CD4-positive, CD25-positive, alpha-beta regulatory T cell (primary cell): Measurements from ENCODE around the gene CRADD. TPM values are rescaled to one million over a fixed set of nuclear protein-coding genes. Genes with fewer than 3 reads are reported as not detected.

Experiments used
- ATAC-seq, 2 donors: fragments of 150-1000 bp; cut with Tn5 transposase; one replicate each; pipeline ENCODE4 v1.10.0; 2021; ENCODE audit warnings: low read depth in 2 of 2, moderate number of reproducible peaks in 2 of 2, moderate library complexity in 1 of 2
- DNase-seq, 3 donors: peaks; one replicate each; pipeline versions ENCODE4 v3.0.0 to v3.0.0-alpha.2; 2012 to 2022; ENCODE audit warnings: mixed read lengths in 1 of 3
- H3K27ac ChIP-seq: one replicate; pipeline ENCODE4 v1.7.0; 2013; ENCODE audit warnings: mild to moderate bottlenecking, low read length; ENCODE audit not compliant: insufficient read depth, poor library complexity, severe bottlenecking
- H3K27me3 ChIP-seq: one replicate; pipeline ENCODE4 v1.7.0; 2013; ENCODE audit warnings: low read length; ENCODE audit not compliant: control insufficient read depth, insufficient read depth
- H3K36me3 ChIP-seq: one replicate; pipeline ENCODE4 v1.7.0; 2013; ENCODE audit warnings: mild to moderate bottlenecking, low read length, moderate library complexity; ENCODE audit not compliant: control insufficient read depth, insufficient read depth
- H3K4me1 ChIP-seq: 2 replicates; pipeline ENCODE4 v1.7.0; 2013; ENCODE audit warnings: mild to moderate bottlenecking, low read length; ENCODE audit not compliant: insufficient read depth, control insufficient read depth, poor library complexity, severe bottlenecking
- H3K4me3 ChIP-seq: one replicate; pipeline ENCODE4 v1.7.0; 2013; ENCODE audit warnings: low read depth, mild to moderate bottlenecking, low read length, moderate library complexity
- H3K9me3 ChIP-seq, 2 experiments: 1 replicate in 1 of 2; 2 replicates in 1 of 2; pipeline ENCODE4 v1.7.0; 2013; ENCODE audit warnings: low read length in 2 of 2, mild to moderate bottlenecking in 1 of 2, moderate library complexity in 1 of 2; ENCODE audit not compliant: control insufficient read depth in 2 of 2
- H3K27ac Mint-ChIP-seq, 3 donors: one replicate each; pipeline ENCODE4 v1.8.0; 2020 to 2022; ENCODE audit warnings: mild to moderate bottlenecking in 3 of 3, mixed read lengths in 3 of 3, moderate library complexity in 2 of 3
- H3K27me3 Mint-ChIP-seq: one replicate; pipeline ENCODE4 v1.8.0; 2022; ENCODE audit warnings: mild to moderate bottlenecking, mixed read lengths
- H3K36me3 Mint-ChIP-seq: one replicate; pipeline ENCODE4 v1.8.0; 2020; ENCODE audit warnings: mixed read lengths
- H3K4me1 Mint-ChIP-seq, 4 donors: one replicate each; pipeline ENCODE4 v1.8.0; 2020 to 2022; ENCODE audit warnings: mixed read lengths in 4 of 4, mild to moderate bottlenecking in 1 of 4
- H3K4me3 Mint-ChIP-seq, 4 donors: one replicate each; pipeline ENCODE4 v1.8.0; 2020 to 2022; ENCODE audit warnings: mild to moderate bottlenecking in 4 of 4, mixed read lengths in 4 of 4, moderate library complexity in 3 of 4
- H3K9me3 Mint-ChIP-seq, 7 donors: one replicate each; pipeline ENCODE4 v1.8.0; 2020 to 2022; ENCODE audit warnings: mixed read lengths in 7 of 7, mild to moderate bottlenecking in 3 of 7, moderate library complexity in 2 of 7
- polyA plus RNA-seq, 4 donors: library from polyadenylated mRNA; unstranded; fragments of 300-500 nt; fragmentation: Illumina TruSeq; gene quantifications; one replicate each; pipeline ENCODE4 v1.2.3, GENCODE V29; 2021
- total RNA-seq: library from RNA; stranded (reverse); gene quantifications from one replicate; pipeline ENCODE4 v1.2.3, GENCODE V29; 2022

Gene CRADD
- total and polyA plus RNA-seq, 5 donors from 2014 or later, result 10.1 to 24.2 (median 20.6) TPM

DNA sequence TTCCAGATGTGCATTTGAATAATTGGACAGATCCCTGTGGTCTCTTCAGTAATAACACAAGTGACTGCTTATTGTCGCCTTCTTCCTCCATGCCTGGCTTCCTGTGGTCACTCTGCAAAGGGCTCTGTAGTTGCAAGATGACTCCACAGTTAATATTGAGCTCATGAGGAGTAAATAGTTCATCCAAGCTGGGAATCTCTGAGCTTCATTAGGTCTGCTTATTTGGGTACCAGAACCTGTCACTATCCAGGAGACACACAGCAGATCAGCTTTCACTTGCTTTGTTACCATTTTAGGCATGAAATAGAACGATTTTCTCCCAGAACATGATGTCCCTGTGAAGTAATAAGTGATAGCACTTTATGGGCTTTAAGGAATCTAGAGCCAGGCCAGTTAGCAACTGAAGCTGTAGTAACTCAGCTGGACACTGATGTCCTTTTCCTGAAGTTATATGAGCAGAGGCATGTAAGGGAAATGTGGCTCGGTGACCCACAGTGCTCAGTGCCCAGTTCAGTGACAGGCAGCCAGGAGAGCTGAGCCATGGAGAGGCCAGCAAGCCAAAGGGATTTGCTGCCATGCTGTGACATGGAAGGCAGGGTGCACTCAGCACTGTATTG is 50.1 kb downstream of the CRADD start:
- Histone ChIP-seq H3K27me3 (no peaks in the 10 kb centered on the region), H3K27ac (no peak overlapping the region), H3K4me3 (no peak overlapping the region), H3K36me3 (no peaks in the 10 kb centered on the region), H3K9me3 (peaks cover 0 to 2% of the 10 kb centered on the region in 2 experiments), H3K4me1 (no peaks in the 10 kb centered on the region)
- Mint-ChIP-seq H3K9me3 (peaks cover 0 to 6% (median 1%) of the 10 kb centered on the region in 7 donors), H3K4me1 (peaks cover 0 to 12% (median 6%) of the 10 kb centered on the region in 4 donors), H3K36me3 (peaks cover 8% of the 10 kb centered on the region), H3K4me3 (no peak overlapping the region), H3K27me3 (no peaks in the 10 kb centered on the region), H3K27ac (no peak overlapping the region)
- ATAC-seq (no peak), DNase-seq (no peak)

DNA sequence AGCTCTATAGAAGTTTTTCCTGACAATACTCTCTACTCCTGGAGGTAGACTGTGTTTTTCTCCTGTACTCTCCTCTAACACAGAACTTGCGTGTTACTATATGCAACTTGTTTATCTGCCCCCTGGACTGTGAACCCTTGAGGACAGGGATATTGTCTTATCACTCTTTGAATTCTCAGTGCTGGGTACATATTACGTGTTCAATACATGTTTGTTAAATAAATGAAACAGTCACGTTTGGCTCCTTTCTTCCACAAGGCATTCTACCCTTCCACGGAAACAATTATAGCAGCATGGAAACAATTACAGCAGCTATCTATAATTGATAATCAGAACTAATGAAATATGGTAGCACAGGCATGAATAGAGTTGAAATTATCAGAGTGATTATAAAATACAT is 50.7 kb downstream of the CRADD start:
- Histone ChIP-seq H3K9me3 (no peaks in the 10 kb centered on the region), H3K27me3 (no peaks in the 10 kb centered on the region), H3K4me1 (no peaks in the 10 kb centered on the region), H3K36me3 (no peaks in the 10 kb centered on the region), H3K27ac (no peak overlapping the region), H3K4me3 (no peak overlapping the region)
- H3K27me3 Mint-ChIP-seq, result no peaks in the 10 kb centered on the region
- H3K27ac Mint-ChIP-seq, result no peak overlapping the region
- no peak for DNase-seq
- peaks cover 0 to 10% (median 6%) of the 10 kb centered on the region in 4 donors for H3K4me1 Mint-ChIP-seq
- H3K36me3 Mint-ChIP-seq, result peaks cover 3% of the 10 kb centered on the region
- no peak for ATAC-seq
- no peak overlapping the region for H3K4me3 Mint-ChIP-seq
- H3K9me3 Mint-ChIP-seq, result no peaks in the 10 kb centered on the region

DNA sequence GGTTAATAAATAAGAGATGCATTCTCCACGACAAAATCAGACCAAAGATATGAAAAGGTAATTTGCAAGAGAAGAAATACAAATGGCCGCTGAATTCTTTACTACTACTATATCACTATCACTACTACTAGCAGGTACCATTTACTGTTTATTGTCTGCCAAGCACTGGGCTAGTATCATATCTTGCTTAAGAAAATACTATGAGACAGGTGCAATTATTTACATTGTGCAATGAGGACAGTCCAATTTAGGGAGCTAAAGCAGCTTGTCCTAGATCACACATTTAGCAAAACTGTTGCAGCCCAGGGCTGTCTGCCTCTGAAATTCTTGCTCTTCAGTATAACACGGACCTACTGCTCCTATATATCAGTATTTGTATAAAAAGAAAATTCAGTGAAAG is 52.8 kb downstream of the CRADD start:
- Mint-ChIP-seq H3K27me3 (no peaks in the 10 kb centered on the region), H3K27ac (no peak overlapping the region), H3K4me1 (peaks cover 0 to 10% (median 4%) of the 10 kb centered on the region in 4 donors), H3K4me3 (no peak overlapping the region), H3K9me3 (no peaks in the 10 kb centered on the region), H3K36me3 (peaks cover 12% of the 10 kb centered on the region)
- no peak for ATAC-seq
- Histone ChIP-seq H3K4me3 (no peak overlapping the region), H3K27ac (no peak overlapping the region), H3K36me3 (no peaks in the 10 kb centered on the region), H3K27me3 (no peaks in the 10 kb centered on the region), H3K4me1 (no peaks in the 10 kb centered on the region), H3K9me3 (no peaks in the 10 kb centered on the region)
- no peak for DNase-seq

DNA sequence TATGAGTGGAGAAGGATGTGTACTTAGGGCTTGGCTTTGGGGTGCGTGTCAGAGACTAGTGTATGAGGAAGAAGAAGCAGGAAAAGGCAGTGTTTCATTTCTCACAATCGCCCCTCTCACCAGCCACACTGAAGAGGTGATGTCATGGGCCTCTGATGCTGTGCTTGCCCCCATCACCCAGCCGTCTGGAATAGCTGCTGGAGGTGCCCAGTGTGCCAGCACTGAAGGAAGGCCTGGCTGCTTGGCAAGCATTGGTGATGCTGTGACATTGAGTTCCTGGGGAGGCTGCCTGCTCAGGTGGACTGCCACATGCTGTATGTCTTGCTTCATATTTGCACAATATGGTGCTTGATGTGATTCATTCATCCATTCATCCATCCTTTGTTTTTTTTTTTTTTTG is 56.2 kb downstream of the CRADD start:
- Histone ChIP-seq H3K36me3 (no peaks in the 10 kb centered on the region), H3K9me3 (no peaks in the 10 kb centered on the region), H3K4me3 (no peak overlapping the region), H3K27ac (no peak overlapping the region), H3K27me3 (no peaks in the 10 kb centered on the region), H3K4me1 (no peaks in the 10 kb centered on the region)
- DNase-seq (no peak), ATAC-seq (no peak)
- Mint-ChIP-seq H3K36me3 (peaks cover 10% of the 10 kb centered on the region), H3K27ac (no peak overlapping the region), H3K4me3 (no peak overlapping the region), H3K9me3 (no peaks in the 10 kb centered on the region), H3K27me3 (no peaks in the 10 kb centered on the region), H3K4me1 (peaks cover 0 to 9% (median 3%) of the 10 kb centered on the region in 4 donors)

DNA sequence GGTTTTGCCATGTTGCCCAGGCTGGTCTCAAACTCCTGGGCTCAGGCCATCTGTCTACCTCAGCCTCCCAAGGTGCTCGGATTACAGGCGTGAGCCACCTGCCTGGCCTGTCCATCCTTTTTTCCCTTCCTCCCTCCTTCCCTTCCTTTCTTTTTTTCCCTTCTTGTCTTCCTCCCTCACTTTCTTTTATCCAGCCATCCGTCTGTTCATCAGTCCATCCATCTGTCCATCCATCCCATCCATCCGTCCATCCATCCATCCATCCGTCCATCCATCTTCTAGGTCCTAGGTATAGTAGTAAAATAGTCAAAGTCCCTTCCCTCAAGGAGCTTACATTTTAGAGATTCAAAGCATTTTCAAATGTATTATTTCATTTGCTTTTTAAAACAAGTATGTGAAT is 56.8 kb downstream of the CRADD start:
- Mint-ChIP-seq H3K4me1 (peaks cover 0 to 12% (median 5%) of the 10 kb centered on the region in 4 donors), H3K4me3 (no peak overlapping the region), H3K27ac (no peak overlapping the region), H3K27me3 (no peaks in the 10 kb centered on the region), H3K36me3 (peaks cover 10% of the 10 kb centered on the region), H3K9me3 (no peaks in the 10 kb centered on the region)
- DNase-seq, result no peak
- no peak for ATAC-seq
- no peaks in the 10 kb centered on the region for H3K9me3 ChIP-seq
- no peaks in the 10 kb centered on the region for H3K36me3 ChIP-seq
- H3K27me3 ChIP-seq, result no peaks in the 10 kb centered on the region
- no peak overlapping the region for H3K4me3 ChIP-seq
- H3K27ac ChIP-seq, result no peak overlapping the region
- no peaks in the 10 kb centered on the region for H3K4me1 ChIP-seq

GRCh38 chr12:93734784-93735183 is 57.6 kb downstream of the CRADD start:
- Histone ChIP-seq H3K27ac (no peak overlapping the region), H3K4me3 (no peak overlapping the region), H3K9me3 (no peaks in the 10 kb centered on the region), H3K4me1 (no peaks in the 10 kb centered on the region), H3K36me3 (no peaks in the 10 kb centered on the region), H3K27me3 (no peaks in the 10 kb centered on the region)
- Mint-ChIP-seq H3K4me1 (peaks cover 0 to 11% (median 5%) of the 10 kb centered on the region in 4 donors), H3K27me3 (no peaks in the 10 kb centered on the region), H3K4me3 (no peak overlapping the region), H3K27ac (no peak overlapping the region), H3K9me3 (no peaks in the 10 kb centered on the region), H3K36me3 (peaks cover 10% of the 10 kb centered on the region)
- DNase-seq, result no peak
- no peak for ATAC-seq

GRCh38 chr12:93736640-93737178 is 59.5 kb downstream of the CRADD start:
- H3K9me3 ChIP-seq, result no peaks in the 10 kb centered on the region
- peaks cover 10% of the 10 kb centered on the region for H3K36me3 Mint-ChIP-seq
- H3K27me3 ChIP-seq, result no peaks in the 10 kb centered on the region
- no peak overlapping the region for H3K4me3 ChIP-seq
- peak overlapping the region in 2 of 3 donors; percentile 1 for H3K27ac Mint-ChIP-seq
- ATAC-seq (no peak), DNase-seq (no peak)
- no peaks in the 10 kb centered on the region for H3K27me3 Mint-ChIP-seq
- H3K4me1 ChIP-seq, result peaks cover 13% of the 10 kb centered on the region
- no peaks in the 10 kb centered on the region for H3K9me3 Mint-ChIP-seq
- no peaks in the 10 kb centered on the region for H3K36me3 ChIP-seq
- no peak overlapping the region for H3K27ac ChIP-seq
- H3K4me1 Mint-ChIP-seq, result peaks cover 6 to 20% (median 12%) of the 10 kb centered on the region in 4 donors
- H3K4me3 Mint-ChIP-seq, result no peak overlapping the region
